Umbilical cord (tissue), 2 donors: Measurements from ENCODE around the gene CDYL2. TPM values are rescaled to one million over a fixed set of nuclear protein-coding genes. Genes with fewer than 3 reads are reported as not detected.
"Not testable (repeated sequence)": the region's sequence is repeated elsewhere in the genome, so short reads cannot be mapped to it uniquely, and the experiment has no call there.

Experiments used
- DNase-seq: peaks from one replicate; pipeline ENCODE4 v3.0.0-alpha.2; 2015; ENCODE audit warnings: low spot score
- total RNA-seq: library from RNA; depleted of rRNA; stranded (reverse); fragments of >200 nt; gene quantifications from one replicate; pipeline ENCODE4 v1.2.3, GENCODE V29; 2014; ENCODE audit warnings: low replicate concordance; ENCODE audit not compliant: insufficient read depth

CDYL2 gene
- 3.4 TPM for total RNA-seq

- DNase-seq: peak; percentile 32
These were observed at the start of gene CDYL2 for GRCh38 chr16:80804526-80805383. TSS of gene CDYL2 (minus strand) at chr16:80804598. CDS start at chr16:80804173, 425 bp downstream.

GRCh38 chr16:80852261-80852872, 48.0 kb upstream of the CDYL2 start:
- DNase-seq: no peak

GRCh38 chr16:80851831-80852230, 47.4 kb upstream of the CDYL2 start:
- no peak for DNase-seq

- no peak for DNase-seq
These were observed 46.4 kb upstream of the CDYL2 start for GRCh38 chr16:80850757-80851156.

DNA sequence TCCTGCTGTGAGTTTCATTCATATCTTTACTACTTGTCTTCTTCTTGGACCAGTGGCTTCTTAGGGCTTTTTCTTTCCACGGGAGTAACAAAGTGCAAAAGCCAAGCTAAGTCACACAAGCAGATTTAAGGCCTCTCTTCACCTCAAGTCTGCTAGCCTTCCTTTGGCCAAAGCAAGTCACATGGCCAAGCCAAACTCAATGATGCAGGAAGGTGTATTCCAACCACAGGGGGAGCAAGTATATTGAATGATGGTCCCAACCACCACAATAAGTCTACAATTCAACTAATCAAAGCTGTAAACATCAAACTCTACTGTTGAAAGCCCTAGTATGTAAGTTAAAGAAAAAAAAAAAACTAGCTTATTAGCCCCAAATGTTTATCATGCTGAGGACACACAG, 44.5 kb upstream of the CDYL2 start:
- no peak for DNase-seq

DNA sequence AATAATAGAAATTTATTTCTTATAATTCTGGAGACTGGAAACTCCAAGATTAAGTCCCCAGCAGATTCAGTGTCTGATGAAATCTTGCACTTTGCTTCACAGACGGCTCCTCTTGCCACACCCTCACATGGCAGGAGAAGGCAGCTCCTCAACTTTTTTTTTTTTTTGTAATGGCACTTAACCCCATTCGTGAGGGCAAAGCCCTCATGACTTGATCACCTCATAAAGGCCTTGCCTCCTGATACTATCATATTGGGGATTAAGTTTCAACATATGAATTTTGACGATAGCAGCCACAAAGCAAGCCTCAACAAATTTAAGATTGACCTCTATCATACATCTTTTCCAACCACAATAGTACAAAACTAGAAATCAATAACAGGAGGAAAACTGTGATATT, 42.3 kb upstream of the CDYL2 start:
- no peak for DNase-seq

- no peak for DNase-seq
These were observed 41.9 kb upstream of the CDYL2 start for GRCh38 chr16:80846275-80846674.

GRCh38 chr16:80844395-80844794, 40.0 kb upstream of the CDYL2 start:
- no peak for DNase-seq

DNA sequence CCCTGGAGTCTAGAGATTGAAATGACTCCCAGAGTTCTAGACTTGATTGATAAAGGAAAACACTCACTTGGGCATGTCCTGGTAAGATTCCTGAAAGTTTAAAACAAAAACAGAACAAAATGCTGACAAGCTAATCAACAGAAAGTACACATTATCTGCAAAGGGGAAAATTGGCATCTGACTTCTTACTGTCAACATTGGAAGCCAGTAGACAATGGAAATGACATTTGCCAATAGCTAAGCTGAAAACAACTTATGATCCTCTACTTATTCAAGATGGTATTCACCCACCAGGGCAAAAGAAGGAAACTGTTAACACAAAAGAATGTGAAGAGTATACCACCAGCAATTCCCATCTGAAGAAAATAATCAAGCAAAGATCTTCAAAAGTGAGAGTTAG, 36.8 kb upstream of the CDYL2 start:
- no peak for DNase-seq

DNA sequence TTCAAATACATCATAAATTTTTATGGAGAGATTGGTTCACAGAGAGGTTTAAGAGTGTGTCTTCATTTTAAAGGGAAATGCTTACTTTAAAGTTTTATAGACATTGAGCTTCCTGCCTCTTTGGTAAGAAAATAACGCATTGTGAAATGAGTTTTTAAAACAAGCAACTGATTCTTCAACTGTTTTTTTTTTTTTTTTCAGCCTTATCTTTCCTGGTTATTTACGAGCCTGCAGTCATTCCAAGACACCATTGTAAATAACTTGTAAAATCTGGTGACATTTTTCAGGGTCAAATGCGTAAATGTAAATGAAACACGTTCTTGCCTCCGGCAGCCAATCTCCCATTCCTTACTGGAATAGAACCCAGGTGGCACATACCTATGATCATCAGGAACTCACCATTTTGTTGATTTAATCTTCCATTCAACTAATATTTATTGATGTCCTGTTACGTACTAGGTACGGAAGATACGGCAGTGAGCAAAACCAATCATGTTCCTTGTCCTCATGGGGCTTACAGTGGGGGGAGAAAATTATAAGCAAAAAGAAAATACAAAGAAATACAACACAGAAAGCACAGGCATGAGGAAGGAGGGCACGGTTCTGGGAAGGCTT, 33.2 kb upstream of the CDYL2 start:
- no peak for DNase-seq

DNA sequence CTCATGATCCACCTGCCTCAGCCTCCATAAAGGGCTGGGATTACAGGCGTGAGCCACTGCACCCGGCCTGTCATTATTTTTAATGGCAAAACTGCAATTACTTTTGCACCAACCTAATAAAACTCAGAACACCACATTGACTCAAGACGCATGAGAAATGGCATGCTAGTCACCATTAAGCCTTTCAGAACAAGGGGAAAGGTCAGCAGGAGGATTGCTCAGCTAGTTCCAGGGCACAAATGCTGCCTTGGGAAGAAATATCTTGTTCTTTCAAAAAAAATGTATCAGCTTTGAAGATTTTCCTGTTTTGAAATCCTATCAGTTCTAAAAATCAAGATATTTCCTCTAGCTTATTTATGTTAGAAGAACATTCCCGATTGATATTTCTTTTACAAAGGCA, 32.4 kb upstream of the CDYL2 start:
- no peak for DNase-seq

GRCh38 chr16:80836202-80836601, 31.8 kb upstream of the CDYL2 start:
- DNase-seq: no peak

DNA sequence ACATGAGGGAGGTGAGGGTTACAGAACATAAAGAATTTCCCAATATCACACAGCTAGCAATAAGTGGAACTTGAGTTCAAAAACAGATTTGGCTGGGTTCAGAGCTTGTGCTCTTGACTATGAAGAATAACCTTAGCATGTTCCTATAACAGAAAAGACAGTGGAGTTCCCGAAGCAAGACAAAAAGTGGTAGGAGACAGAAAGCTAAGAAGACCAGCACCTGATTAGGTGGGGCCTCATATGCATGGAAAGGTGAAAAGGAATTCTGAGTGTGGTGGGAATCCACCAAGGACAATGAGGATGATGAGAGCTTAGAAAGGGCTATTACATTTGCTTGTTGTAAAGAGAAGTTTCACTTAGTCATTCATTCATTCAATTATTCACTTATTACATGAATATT, 26.6 kb upstream of the CDYL2 start:
- DNase-seq: no peak

DNA sequence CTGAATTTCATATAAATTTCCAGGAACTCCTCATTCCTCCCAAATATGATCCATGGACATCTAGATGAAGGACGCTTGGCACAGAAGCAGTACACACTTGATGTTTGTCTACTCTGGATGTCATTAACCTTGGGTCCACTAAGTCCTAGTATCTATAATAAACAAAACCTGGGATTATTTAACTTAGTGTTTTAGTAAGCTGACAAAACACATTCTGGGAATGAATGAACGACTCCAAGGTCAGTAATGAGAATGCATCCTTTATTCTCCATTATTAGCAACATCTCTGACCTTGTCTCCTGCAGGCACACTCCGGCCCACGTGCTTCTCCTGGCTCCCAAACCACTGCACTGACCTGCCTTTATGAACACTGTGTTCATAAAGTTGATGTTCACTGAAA, 24.1 kb upstream of the CDYL2 start:
- no peak for DNase-seq

DNA sequence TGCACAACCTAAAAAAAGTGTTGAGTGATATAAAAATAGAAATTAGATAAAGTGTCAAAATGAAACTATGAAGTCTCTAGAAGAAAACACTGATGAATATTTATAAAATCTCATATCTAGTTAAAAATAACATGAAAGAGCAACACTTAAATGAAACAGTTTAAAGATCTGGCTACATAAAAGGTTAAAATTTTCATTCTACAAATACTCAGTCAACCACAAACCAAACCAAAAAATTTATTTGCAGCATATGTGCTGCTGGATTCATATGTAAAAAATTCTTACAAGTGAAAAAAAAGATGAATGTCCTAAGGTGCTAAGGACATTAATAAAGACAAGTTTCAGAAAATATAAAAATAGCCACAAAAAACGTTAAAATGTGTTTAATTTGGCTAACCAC, 22.6 kb upstream of the CDYL2 start:
- no peak for DNase-seq

GRCh38 chr16:80825365-80825758, 21.0 kb upstream of the CDYL2 start:
- DNase-seq: no peak

GRCh38 chr16:80824623-80825364, 20.4 kb upstream of the CDYL2 start:
- peak; percentile 51 for DNase-seq

DNA sequence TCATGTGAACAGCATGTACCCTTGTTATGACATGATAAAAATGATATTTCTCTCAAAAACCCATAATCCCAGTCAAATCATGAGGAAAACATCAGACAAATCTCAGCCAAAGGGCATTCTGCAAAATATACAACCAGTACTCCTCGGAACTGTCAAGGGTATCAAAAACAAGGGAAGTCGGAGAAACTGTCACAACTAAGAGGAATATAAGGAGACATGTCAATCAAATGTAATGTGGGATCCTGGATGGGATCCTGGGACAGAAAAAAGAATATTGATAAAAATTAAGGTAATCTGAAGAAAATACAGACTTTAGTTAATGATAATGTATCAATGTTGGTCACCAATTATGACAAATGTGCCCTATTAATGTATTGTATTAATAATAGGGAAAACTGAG, 15.6 kb upstream of the CDYL2 start:
- no peak for DNase-seq

- DNase-seq: no peak
These were observed 12.0 kb upstream of the CDYL2 start for GRCh38 chr16:80816356-80816755.

DNA sequence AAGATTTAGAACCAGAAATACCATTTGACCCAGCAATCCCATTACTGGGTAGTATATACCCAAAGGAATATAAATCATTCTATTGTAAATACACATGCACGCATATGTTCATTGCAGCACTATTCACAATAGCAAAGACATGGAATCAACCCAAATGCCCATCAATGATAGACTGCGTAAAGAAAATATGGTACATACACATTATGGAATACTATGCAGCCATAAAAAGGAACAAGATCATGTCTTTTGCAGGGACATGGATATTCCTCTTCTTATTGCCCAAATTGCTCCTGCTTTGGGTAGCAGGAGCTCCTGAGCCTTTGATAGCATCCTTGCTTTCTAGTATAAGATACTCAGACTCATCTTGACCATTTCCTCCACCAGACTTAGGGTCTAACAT, 10.9 kb upstream of the CDYL2 start:
- not testable (repeated sequence) for DNase-seq

- no peak for DNase-seq
These were observed 8.2 kb upstream of the CDYL2 start for GRCh38 chr16:80812593-80812992.

GRCh38 chr16:80809366-80809765, 5.0 kb upstream of the CDYL2 start:
- DNase-seq: no peak
